K562 (cell line): ENCODE results near the gene WTAP. TPM values are rescaled to one million over a fixed set of nuclear protein-coding genes. Genes with fewer than 3 reads are reported as not detected.

Source experiments
- ATAC-seq: fragments of 200-7000 bp; cut with Tn5 transposase; 3 replicates; pipeline ENCODE4 v1.9.1; 2020; ENCODE audit warnings: moderate library complexity
- Bru-seq: library from RNA; stranded (reverse); fragments of 400-500 nt; gene quantifications from one replicate; lab custom pipeline; 2021; lab: Mats Ljungman, UMichigan
- BruChase-seq, 2 experiments: library from RNA; stranded (reverse); fragments of 400-500 nt; gene quantifications; one replicate each; lab custom pipeline; 2021; lab: Mats Ljungman, UMichigan
- BruUV-seq: library from RNA; stranded (reverse); fragments of 400-500 nt; replicated peaks from 2 replicates; lab custom pipeline; 2021; lab: Mats Ljungman, UMichigan
- CTCF ChIA-PET: fragments of 300-600 bp; formaldehyde crosslinking; extraction: SDS; loops from one replicate; lab custom pipeline; 2021; ENCODE audit warnings: low intra/inter-chr PET ratio; lab: Yijun Ruan, JAX
- POLR2A ChIA-PET: fragments of 300-600, 350-650 bp; sonication (Branson Sonifier 250); formaldehyde crosslinking; extraction: SDS; loops from one replicate; lab custom pipeline; 2021; ENCODE audit warnings: antibody characterized with exemption, inconsistent platforms; lab: Yijun Ruan, JAX
- DNase-seq, 4 experiments: peaks; one replicate each; pipeline versions ENCODE4 v3.0.0 to v3.0.0-alpha.2; 2011 to 2018; ENCODE audit warnings: low spot score in 3 of 4, mixed read lengths in 3 of 4; ENCODE audit errors: extremely low read depth in 1 of 4
- FAIRE-seq: peaks from 2 replicates; lab custom pipeline; 2011; peaks lifted over from hg19 to GRCh38; lab: Jason Lieb, UNC
- H2AFZ ChIP-seq: 2 replicates; pipeline ENCODE4 v1.6.0; 2011; ENCODE audit warnings: low read depth, low read length, control low read depth, inconsistent platforms
- H3K27ac ChIP-seq: fragments of 200-600 bp; 3 replicates; pipeline ENCODE4 v1.8.0; 2011; ENCODE audit warnings: low read depth, mild to moderate bottlenecking, control low read depth, inconsistent platforms, low read length, moderate library complexity, mixed read lengths; ENCODE audit errors: extremely low read depth
- H3K27me3 ChIP-seq, 2 experiments: fragments of 300-600 bp in 1 of 2; 2 replicates in 1 of 2; 3 replicates in 1 of 2; pipeline versions ENCODE4 v1.6.0 to v1.8.0; 2011; ENCODE audit warnings: inconsistent platforms in 2 of 2, low read length in 2 of 2, mild to moderate bottlenecking in 1 of 2, mixed read lengths in 1 of 2, moderate library complexity in 1 of 2; ENCODE audit not compliant: control insufficient read depth in 2 of 2, insufficient read depth in 2 of 2
- H3K36me3 ChIP-seq: fragments of 300-600 bp; 3 replicates; pipeline ENCODE4 v1.8.0; 2011; ENCODE audit warnings: mild to moderate bottlenecking, low read length, inconsistent platforms; ENCODE audit not compliant: control insufficient read depth, insufficient read depth
- H3K4me1 ChIP-seq, 2 experiments: fragments of 200-600 bp in 1 of 2; replicated peaks in 1 of 2; 2 replicates in 1 of 2; 3 replicates in 1 of 2; pipeline versions ENCODE4 v1.5.1 to v1.8.0; 2011; ENCODE audit warnings: inconsistent platforms in 2 of 2, low read length in 2 of 2, mild to moderate bottlenecking in 1 of 2, mixed read lengths in 1 of 2, moderate library complexity in 1 of 2; ENCODE audit not compliant: control insufficient read depth in 2 of 2, insufficient read depth in 2 of 2
- H3K4me2 ChIP-seq: 2 replicates; pipeline ENCODE4 v1.6.1; 2011; ENCODE audit warnings: low read length, control low read depth, inconsistent platforms, mixed read lengths; ENCODE audit not compliant: insufficient read depth
- H3K4me3 ChIP-seq: fragments of 200-600 bp; sonication (generic), shearing (Covaris generic); 2 replicates; pipeline ENCODE4 v1.5.1; 2016; ENCODE audit warnings: control low read depth, inconsistent platforms
- H3K79me2 ChIP-seq: fragments of 200-600 bp; 3 replicates; pipeline ENCODE4 v1.8.0; 2011; ENCODE audit warnings: low read length, inconsistent platforms; ENCODE audit not compliant: control insufficient read depth, insufficient read depth
- H3K9ac ChIP-seq, 2 experiments: 2 replicates each; pipeline versions ENCODE4 v1.6.0 to v1.6.1; 2011; ENCODE audit warnings: low read depth in 2 of 2, low read length in 2 of 2, control low read depth in 1 of 2, inconsistent platforms in 1 of 2, mild to moderate bottlenecking in 1 of 2, mixed read lengths in 1 of 2; ENCODE audit not compliant: insufficient read depth in 1 of 2
- H3K9me1 ChIP-seq: one replicate; pipeline ENCODE4 v1.6.0; 2011; ENCODE audit warnings: inconsistent platforms, mild to moderate bottlenecking, low read length, moderate library complexity; ENCODE audit not compliant: control insufficient read depth, insufficient read depth
- H3K9me3 ChIP-seq: replicated peaks from 2 replicates; pipeline ENCODE4 v1.5.1; 2011; ENCODE audit warnings: low read depth, low read length, inconsistent platforms; ENCODE audit not compliant: control insufficient read depth, insufficient read depth
- H4K20me1 ChIP-seq: replicated peaks from 2 replicates; pipeline ENCODE4 v1.6.1; 2011; ENCODE audit warnings: low read length, inconsistent platforms, mixed read lengths; ENCODE audit not compliant: control insufficient read depth, insufficient read depth
- BACH1 ChIP-seq: fragments of 200-800 bp; sonication (Bioruptor generic); IDR thresholded peaks from 2 replicates; pipeline ENCODE4 v1.6.1; 2016; ENCODE audit warnings: missing genetic modification characterization, missing compliant biosample characterization
- CREB1 ChIP-seq, 2 experiments: sonication (generic) in 1 of 2; formaldehyde crosslinking in 1 of 2; IDR thresholded peaks; 2 replicates each; pipeline versions ENCODE4 v1.6.1 to v1.8.0; 2012 to 2022; ENCODE audit warnings: inconsistent platforms in 1 of 2, mild to moderate bottlenecking in 1 of 2, missing genetic modification reagents in 1 of 2, moderate library complexity in 1 of 2
- CSDE1 ChIP-seq, 2 experiments: fragments of 450-650 bp; IDR thresholded peaks; 2 replicates each; pipeline ENCODE4 v1.6.1; 2016; ENCODE audit warnings: mild to moderate bottlenecking in 1 of 2
- TAF1 ChIP-seq: IDR thresholded peaks from 2 replicates; pipeline ENCODE4 v1.6.1; 2011; ENCODE audit warnings: mild to moderate bottlenecking, low read length, moderate library complexity; ENCODE audit not compliant: insufficient read depth, control insufficient read depth, severe bottlenecking; ENCODE audit errors: extremely low read depth
- ZNF644 ChIP-seq: fragments of 200-800 bp; sonication (Bioruptor generic); IDR thresholded peaks from 2 replicates; pipeline ENCODE4 v1.6.1; 2016; ENCODE audit warnings: low read depth, missing genetic modification characterization, missing compliant biosample characterization
- WGBS: fragments of 100-300 bp; shearing (Covaris generic); methylation state at CpG from one replicate; pipeline ENCODE4 v1.1.6; 2016; ENCODE audit warnings: low coverage, mixed read lengths; ENCODE audit not compliant: insufficient coverage; ENCODE audit errors: missing lambda C conversion rate; 5-methylcytosine and 5-hydroxymethylcytosine counted together
- in situ Hi-C: fragments of 300-500 bp; cut with MboI; formaldehyde crosslinking; loops from 4 replicates; pipeline ENCODE4 v1.15.0; 2018; ENCODE audit warnings: inconsistent platforms, mixed read lengths
- intact Hi-C: fragments of 100-400 bp; cut with micrococcal nuclease; formaldehyde crosslinking; loops from 2 replicates; pipeline ENCODE4 v1.14.2; 2022
- long read RNA-seq, 3 experiments: library from polyadenylated mRNA in 2 of 3; library from RNA in 1 of 3; unstranded in 2 of 3; stranded (forward) in 1 of 3; transcript quantifications; one replicate each; pipeline ENCODE4 v2.0.0, GENCODE V29; 2019 to 2022
- polyA minus RNA-seq, 3 experiments: library from RNA; depleted of rRNA, polyadenylated mRNA; stranded (reverse); fragments of >200 nt; gene quantifications; 2 replicates each; pipeline ENCODE4 v1.2.3, GENCODE V29; 2011
- polyA plus RNA-seq, 8 experiments: library from polyadenylated mRNA; depleted of rRNA in 4 of 8; stranded (reverse) in 5 of 8; unstranded in 3 of 8; fragments of >200 nt; fragmentation: Nextera tagmentation in 2 of 8; fragmentation: Illumina TruSeq in 1 of 8; extraction: Ambion mirVana in 2 of 8; extraction: Trizol in 1 of 8; gene quantifications; 2 replicates each; pipeline versions ENCODE4 v1.2.1 to v1.2.3, GENCODE V29; 2011 to 2014; ENCODE audit warnings: inconsistent platforms in 1 of 8, missing spikeins in 1 of 8
- total RNA-seq, 7 experiments: library from RNA; depleted of rRNA in 6 of 7; stranded (reverse); fragments of >200 nt in 6 of 7; fragmentation: Illumina TruSeq in 2 of 7; extraction: Trizol in 2 of 7; gene quantifications; 2 replicates each; pipeline versions ENCODE4 v1.2.1 to v1.2.3, GENCODE V29; 2011 to 2021; ENCODE audit warnings: low replicate concordance in 1 of 7
- TF ChIP-seq, protein P1 (sequence below), 2 experiments: fragments of 150-350 bp in 1 of 2; IDR thresholded peaks; 2 replicates each; pipeline ENCODE4 v1.6.1; 2012 to 2016; ENCODE audit warnings: low read depth in 2 of 2, low read length in 2 of 2, mild to moderate bottlenecking in 1 of 2, moderate library complexity in 1 of 2
- TF ChIP-seq, protein P2 (sequence below): sonication (generic); formaldehyde crosslinking; IDR thresholded peaks from 2 replicates; pipeline ENCODE4 v1.8.0; 2022; ENCODE audit warnings: missing genetic modification reagents, mild to moderate bottlenecking, borderline replicate concordance

WTAP gene
- 63.3 and 139 TPM in 2 replicates for total RNA-seq (2011; cell fraction: chromatin; rRNA removed; ENCODE audit: low replicate concordance)
- 28.2 and 43.2 TPM in 2 replicates for total RNA-seq (2011; cell fraction: nucleolus; rRNA removed)
- total RNA-seq (2011; cell fraction: nucleoplasm; rRNA removed): 89.1 and 167 TPM in 2 replicates
- total RNA-seq (2014; rRNA removed): 84.3 and 86.0 TPM in 2 replicates
- total RNA-seq (2014; rRNA removed; fragmentation: Illumina TruSeq; extraction: Trizol): 110 and 124 TPM in 2 replicates
- 117 and 123 TPM in 2 replicates for total RNA-seq (2015; rRNA removed; fragmentation: Illumina TruSeq; extraction: Trizol)
- total RNA-seq (2021): 105 and 110 TPM in 2 replicates
- polyA plus RNA-seq (2011; rRNA removed): 34.7 and 52.4 TPM in 2 replicates
- polyA plus RNA-seq (2011; cell fraction: cytosol; rRNA removed): 13.4 and 22.5 TPM in 2 replicates
- 36.2 and 36.5 TPM in 2 replicates for polyA plus RNA-seq (2011; cell fraction: nucleus; rRNA removed)
- polyA plus RNA-seq (2012): 76.6 and 96.2 TPM in 2 replicates
- polyA plus RNA-seq (2014; fragmentation: Illumina TruSeq; extraction: Trizol): 143 and 156 TPM in 2 replicates
- 100 to 1,000 TPM in 1 of 2 experiments, 10 to 100 TPM in 1; 73.9 to 115 TPM for polyA plus RNA-seq (2014; fragmentation: Nextera tagmentation; extraction: Ambion mirVana)
- 83.8 and 91.3 TPM in 2 replicates for polyA plus RNA-seq (2014; rRNA removed)
- polyA minus RNA-seq (2011; rRNA and poly(A)+ RNA removed): 111 TPM in 2 replicates
- 27.6 and 33.8 TPM in 2 replicates for polyA minus RNA-seq (2011; cell fraction: cytosol; rRNA and poly(A)+ RNA removed)
- polyA minus RNA-seq (2011; cell fraction: nucleus; rRNA and poly(A)+ RNA removed): 46.2 and 76.4 TPM in 2 replicates
- percentile 97 among the genes with signal in this experiment for Bru-seq, nascent RNA
- BruChase-seq, experiment 1, labeled RNA remaining after a 2-hour chase: percentile 98 among the genes with signal in this experiment
- BruChase-seq, experiment 2, labeled RNA remaining after a 6-hour chase: percentile 97 among the genes with signal in this experiment
- long read RNA-seq, experiment 1, transcript WTAP-206 (8 exons, 2,109 nt): minor isoform, 71 of 283 reads
- long read RNA-seq, experiment 1, transcript WTAP-207 (7 exons, 1,430 nt): minor isoform, 14 of 283 reads
- long read RNA-seq, experiment 1, transcript WTAP-202 (8 exons, 3,656 nt): minor isoform, 45 of 283 reads
- long read RNA-seq, experiment 1, transcript WTAP-201 (6 exons, 1,622 nt): major isoform, 73 of 283 reads
- long read RNA-seq, experiment 1, partial matches to known transcripts: 56 of 283 reads
- long read RNA-seq, experiment 1, other reads (novel, unspliced or antisense): 11 of 283 reads
- long read RNA-seq, experiment 2, transcript WTAP-201 (6 exons, 1,622 nt): major isoform, 39 of 117 reads
- long read RNA-seq, experiment 2, transcript WTAP-207 (7 exons, 1,430 nt): minor isoform, 7 of 117 reads
- long read RNA-seq, experiment 2, partial matches to known transcripts: 34 of 117 reads
- long read RNA-seq, experiment 2, other reads (novel, unspliced or antisense): 31 of 117 reads
- long read RNA-seq, experiment 3, transcript WTAP-207 (7 exons, 1,430 nt): minor isoform, 5 of 107 reads
- long read RNA-seq, experiment 3, transcript WTAP-205 (7 exons, 1,623 nt): minor isoform, 10 of 107 reads
- long read RNA-seq, experiment 3, transcript WTAP-201 (6 exons, 1,622 nt): major isoform, 20 of 107 reads
- long read RNA-seq, experiment 3, transcript WTAP-202 (8 exons, 3,656 nt): minor isoform, 14 of 107 reads
- long read RNA-seq, experiment 3, partial matches to known transcripts: 41 of 107 reads
- long read RNA-seq, experiment 3, other reads (novel, unspliced or antisense): 13 of 107 reads

DNA sequence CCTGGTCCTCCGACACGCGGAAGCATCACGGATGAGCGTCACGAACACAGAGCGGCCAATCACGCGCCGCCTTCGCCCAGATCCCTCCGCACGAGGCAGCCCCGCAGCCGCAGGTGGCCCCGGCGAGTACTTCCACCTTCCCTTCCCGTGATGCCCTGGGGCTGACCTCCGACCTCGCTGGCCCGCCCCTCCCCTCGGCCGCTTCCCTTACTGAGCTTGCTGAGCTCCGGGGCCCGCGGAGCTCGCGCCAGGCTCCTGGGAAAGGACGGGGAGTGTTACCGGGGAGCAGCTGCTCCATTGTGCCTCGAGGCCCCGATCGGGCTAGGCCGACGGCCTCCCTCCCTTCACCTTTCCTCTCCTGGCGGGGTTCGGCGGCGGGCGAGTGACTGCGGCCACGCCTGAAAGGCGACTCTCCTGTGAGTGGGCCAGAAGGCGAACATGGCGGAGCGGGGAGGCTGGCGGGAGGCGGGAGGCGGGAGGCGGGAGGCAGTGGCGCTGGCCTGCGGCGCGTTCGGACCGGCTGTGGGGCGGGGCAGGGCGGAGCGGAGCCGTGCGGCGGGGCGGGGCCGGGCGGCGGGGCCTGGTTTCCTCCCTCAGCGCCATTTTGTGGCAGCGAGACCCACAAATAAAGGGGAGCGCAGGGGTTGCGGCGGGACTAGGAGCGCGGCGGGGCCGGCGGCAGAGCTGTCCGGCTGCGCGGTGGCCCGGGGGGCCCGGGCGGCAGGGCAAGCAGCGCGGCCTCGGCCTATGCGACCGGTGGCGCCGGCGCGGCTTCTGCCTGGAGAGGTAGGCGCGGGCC is at the start of gene WTAP:
WTAP (plus strand) TSS at position 589 of the 799 bp plus-strand sequence. CDS start 8,760 bp downstream, outside the sequence.
- DNase-seq (peak; percentile 94 to 99 (median 95)), ATAC-seq (peak; percentile 89), FAIRE-seq (peak; percentile 84)
- Histone ChIP-seq H2AFZ (peak within 1 kb of the TSS; percentile 98), H3K4me1 (peaks cover 6 to 10% of the 10 kb centered on the region in 2 experiments; a peak in 4 of 5 replicates), H3K4me3 (peak within 1 kb of the TSS; percentile 88), H3K9me1 (no peaks in the 10 kb centered on the region), H3K27me3 (no peaks in the 10 kb centered on the region), H3K27ac (peak within 1 kb of the TSS; percentile 98), H4K20me1 (peaks cover 22% of the 10 kb centered on the region; the same call in 1 of the 2 replicates), H3K4me2 (peak within 1 kb of the TSS; percentile 90), H3K9me3 (peaks cover 5% of the 10 kb centered on the region; the same call in 1 of the 2 replicates), H3K36me3 (peaks cover 36% of the 10 kb centered on the region), H3K79me2 (peaks cover 95% of the 10 kb centered on the region), H3K9ac (peak within 1 kb of the TSS; percentile 97 to 99)
- ChIA-PET POLR2A (interaction anchor here (0.6 to 3.6 kb wide), 27 partner anchors 8 to 908 kb away, joined by 3 to 19 read pairs (median 4); partner anchors contain the start of genes ACAT2, EZR, MRPL18 and SOD2), CTCF (no interaction called here)
- in situ Hi-C loops (no loop called here), intact Hi-C loops (loop anchor here (1.0 to 10.0 kb wide), 4 partner anchors 34 to 248 kb away; partner anchors contain the start of genes ACAT2, MRPL18 and SOD2)
- WGBS: under 1% methylated on average over 69 of the region's 93 CpGs
- no TSS peak for BruUV-seq
- TF ChIP-seq BACH1: no peak
- TF ChIP-seq, protein P1, sequence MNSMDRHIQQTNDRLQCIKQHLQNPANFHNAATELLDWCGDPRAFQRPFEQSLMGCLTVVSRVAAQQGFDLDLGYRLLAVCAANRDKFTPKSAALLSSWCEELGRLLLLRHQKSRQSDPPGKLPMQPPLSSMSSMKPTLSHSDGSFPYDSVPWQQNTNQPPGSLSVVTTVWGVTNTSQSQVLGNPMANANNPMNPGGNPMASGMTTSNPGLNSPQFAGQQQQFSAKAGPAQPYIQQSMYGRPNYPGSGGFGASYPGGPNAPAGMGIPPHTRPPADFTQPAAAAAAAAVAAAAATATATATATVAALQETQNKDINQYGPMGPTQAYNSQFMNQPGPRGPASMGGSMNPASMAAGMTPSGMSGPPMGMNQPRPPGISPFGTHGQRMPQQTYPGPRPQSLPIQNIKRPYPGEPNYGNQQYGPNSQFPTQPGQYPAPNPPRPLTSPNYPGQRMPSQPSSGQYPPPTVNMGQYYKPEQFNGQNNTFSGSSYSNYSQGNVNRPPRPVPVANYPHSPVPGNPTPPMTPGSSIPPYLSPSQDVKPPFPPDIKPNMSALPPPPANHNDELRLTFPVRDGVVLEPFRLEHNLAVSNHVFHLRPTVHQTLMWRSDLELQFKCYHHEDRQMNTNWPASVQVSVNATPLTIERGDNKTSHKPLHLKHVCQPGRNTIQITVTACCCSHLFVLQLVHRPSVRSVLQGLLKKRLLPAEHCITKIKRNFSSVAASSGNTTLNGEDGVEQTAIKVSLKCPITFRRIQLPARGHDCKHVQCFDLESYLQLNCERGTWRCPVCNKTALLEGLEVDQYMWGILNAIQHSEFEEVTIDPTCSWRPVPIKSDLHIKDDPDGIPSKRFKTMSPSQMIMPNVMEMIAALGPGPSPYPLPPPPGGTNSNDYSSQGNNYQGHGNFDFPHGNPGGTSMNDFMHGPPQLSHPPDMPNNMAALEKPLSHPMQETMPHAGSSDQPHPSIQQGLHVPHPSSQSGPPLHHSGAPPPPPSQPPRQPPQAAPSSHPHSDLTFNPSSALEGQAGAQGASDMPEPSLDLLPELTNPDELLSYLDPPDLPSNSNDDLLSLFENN (IDR thresholded peaks at IDR 0.05; ENCODE audit: low read depth in 2 of 2, low read length in 2 of 2): peak in 1 of 2 experiments; percentile 76; a peak in 2 of 4 replicates
- peak; percentile 91 for TF ChIP-seq TAF1
- TF ChIP-seq CREB1 (IDR thresholded peaks at IDR 0.05): peak; percentile 94
- peak; percentile 93 for TF ChIP-seq CREB1 (CRISPR knock-in tag; IDR thresholded peaks at IDR 0.05)
- TF ChIP-seq, protein P2, sequence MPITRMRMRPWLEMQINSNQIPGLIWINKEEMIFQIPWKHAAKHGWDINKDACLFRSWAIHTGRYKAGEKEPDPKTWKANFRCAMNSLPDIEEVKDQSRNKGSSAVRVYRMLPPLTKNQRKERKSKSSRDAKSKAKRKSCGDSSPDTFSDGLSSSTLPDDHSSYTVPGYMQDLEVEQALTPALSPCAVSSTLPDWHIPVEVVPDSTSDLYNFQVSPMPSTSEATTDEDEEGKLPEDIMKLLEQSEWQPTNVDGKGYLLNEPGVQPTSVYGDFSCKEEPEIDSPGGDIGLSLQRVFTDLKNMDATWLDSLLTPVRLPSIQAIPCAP (CRISPR knock-in tag): peak; percentile 89; the same call in 1 of the 2 replicates
- TF ChIP-seq CSDE1 (IDR thresholded peaks at IDR 0.05): peak in 1 of 2 experiments; percentile 59; a peak in 1 of 4 replicates
- no peak; the same call in 1 of the 2 replicates for TF ChIP-seq ZNF644 (tag)
